ENCODE results near the gene SLC2A2.
"Not testable (repeated sequence)": the region's sequence is repeated elsewhere in the genome, so short reads cannot be mapped to it uniquely, and the experiment has no call there.

SLC2A2 gene

GRCh38 chr3:170989100-170989648 is 37.3 kb downstream of the SLC2A2 start:
- DNase-seq (ENCODE audit: low read depth in 1 of 2, low spot score in 1 of 2): no peak

DNA sequence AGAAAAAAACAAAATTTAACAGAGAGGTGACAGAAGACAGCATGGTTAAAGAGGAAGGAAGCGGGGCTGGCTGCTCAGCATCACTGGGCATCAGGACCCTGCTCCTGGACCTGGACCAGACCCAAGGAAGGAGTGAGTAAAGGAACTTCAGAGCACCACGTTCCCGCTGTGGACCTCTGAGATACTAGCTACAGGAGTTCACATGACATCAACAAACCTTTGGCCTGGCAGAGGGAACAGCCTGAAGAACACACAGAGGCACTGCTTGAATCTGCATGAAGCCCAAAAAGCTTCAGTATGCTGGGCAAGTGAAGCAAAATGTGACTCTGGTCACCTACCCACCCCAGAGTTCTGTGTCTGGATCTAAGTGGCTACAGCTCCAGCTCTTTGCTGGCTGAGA is 38.1 kb downstream of the SLC2A2 start:
- no peak for DNase-seq (ENCODE audit: low read depth in 1 of 2, low spot score in 1 of 2)

- no peak for DNase-seq (ENCODE audit: low read depth in 1 of 2, low spot score in 1 of 2)
Measured at GRCh38 chr3:170985304-170985703, 41.2 kb downstream of the SLC2A2 start.

DNA sequence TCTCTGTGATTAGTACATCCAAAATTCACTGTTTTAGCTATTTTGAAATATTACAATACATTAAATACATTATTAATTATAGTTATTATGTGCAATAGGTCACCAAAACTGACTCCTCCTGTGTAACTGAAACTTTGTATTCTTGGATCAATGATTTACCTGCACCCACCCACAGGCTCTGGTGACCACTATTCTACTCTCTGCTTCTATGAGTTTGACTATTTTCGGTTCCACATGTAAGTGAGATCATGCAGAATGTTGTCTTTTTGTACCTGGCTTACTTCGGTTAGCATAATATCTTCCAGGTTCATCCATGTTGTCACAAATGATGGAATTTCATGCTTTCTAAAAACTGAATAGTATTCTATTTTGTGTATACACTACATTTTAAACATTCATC is 43.8 kb downstream of the SLC2A2 start:
- DNase-seq (ENCODE audit: low read depth in 1 of 2, low spot score in 1 of 2): no peak

DNA sequence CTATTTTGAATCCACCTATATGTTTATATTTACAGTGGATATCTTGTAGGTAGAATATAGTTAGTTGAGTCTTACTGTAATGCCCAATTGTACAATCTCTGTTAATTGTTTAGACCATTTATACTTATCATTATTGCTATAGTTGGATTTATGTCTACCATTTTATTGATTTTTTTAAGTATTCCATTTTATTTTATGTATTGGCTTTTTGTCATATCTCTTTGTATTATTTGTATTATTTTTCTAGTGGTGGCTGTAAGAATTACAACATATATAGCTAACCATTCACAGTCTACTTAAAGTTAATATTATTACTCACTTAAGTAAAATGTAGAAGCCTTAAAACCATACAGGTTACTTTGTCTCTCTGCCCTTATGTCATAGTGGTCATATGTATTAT is 46.1 kb downstream of the SLC2A2 start:
- DNase-seq (ENCODE audit: low read depth in 1 of 2, low spot score in 1 of 2): no peak

DNA sequence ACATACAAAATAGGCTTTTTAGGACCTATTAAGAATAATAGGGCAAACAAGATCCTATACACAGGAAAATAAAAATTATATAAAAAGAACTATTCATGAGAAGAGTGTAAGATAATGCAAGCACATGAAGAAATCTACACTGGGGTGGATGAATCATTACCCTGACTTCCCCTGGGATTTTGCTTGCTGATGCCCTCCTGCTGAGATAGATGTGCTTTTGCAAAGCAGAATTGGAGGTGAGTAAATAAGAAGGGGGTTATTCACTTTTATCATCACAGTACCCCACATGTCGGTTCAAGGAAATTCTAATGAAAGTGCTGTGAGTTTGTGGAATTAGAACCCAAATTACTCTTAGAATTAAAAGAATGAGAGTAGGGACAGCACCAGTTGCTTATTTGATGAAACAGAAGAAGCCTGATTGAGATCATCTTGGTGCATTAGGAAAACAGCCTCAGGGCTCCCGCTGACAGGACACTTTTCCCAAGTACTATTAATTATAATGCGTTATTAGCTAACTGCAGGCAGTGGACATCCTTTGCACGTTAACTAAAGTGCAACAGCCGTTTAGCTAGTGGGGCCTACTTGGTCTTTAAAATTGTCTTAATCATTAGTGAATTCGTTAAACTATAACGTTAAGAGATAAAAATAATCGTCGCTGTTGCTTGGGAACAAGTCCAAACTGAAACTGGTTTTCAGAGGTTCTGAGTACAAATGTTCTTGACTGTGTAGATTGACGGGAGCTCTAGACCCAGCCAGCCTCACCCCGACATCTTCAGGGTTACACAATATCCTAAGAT is 48.4 kb downstream of the SLC2A2 start:
- DNase-seq (ENCODE audit: low read depth in 1 of 2, low spot score in 1 of 2): no peak

DNA sequence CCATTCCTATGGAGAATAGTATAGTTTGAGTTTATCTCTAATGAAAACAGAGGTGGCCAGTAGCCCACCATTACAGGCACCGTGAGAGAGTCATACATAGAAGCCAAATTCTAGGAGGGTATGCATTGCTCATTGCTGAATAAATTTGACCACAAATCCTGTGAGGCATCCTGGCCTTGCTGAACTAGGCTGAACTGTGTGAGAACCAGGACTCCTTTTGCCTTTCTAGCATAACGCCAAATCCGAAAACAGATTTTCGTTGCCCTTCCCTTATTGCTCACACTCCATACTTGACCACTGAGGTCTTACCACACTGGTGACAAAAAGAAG is 50.4 kb downstream of the SLC2A2 start:
- DNase-seq (ENCODE audit: low read depth in 1 of 2, low spot score in 1 of 2): no peak

GRCh38 chr3:170975283-170976189 is 51.0 kb downstream of the SLC2A2 start:
- DNase-seq (ENCODE audit: low read depth in 1 of 2, low spot score in 1 of 2): no peak

DNA sequence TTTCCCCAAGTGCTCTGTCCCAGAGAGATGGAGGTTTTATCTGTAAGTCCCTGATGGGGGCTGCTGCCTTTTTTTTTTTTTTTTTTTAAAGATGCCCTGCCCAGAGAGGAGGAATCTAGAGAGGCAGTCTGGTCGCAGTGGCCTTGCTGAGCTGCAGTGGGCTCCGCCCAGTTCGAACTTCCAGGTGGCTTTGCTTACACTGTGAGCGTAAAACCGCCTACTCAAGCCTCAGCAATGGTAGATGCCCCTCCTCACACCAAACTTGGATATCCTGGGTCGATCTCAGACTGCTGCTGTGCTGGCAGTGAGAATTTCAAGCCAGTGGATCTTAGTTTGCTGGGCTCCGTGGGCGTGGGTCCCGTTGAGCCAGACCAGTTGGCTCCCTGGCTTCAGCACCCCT is 51.6 kb downstream of the SLC2A2 start:
- no peak for DNase-seq (ENCODE audit: low read depth in 1 of 2, low spot score in 1 of 2)

- not testable (repeated sequence) for DNase-seq (ENCODE audit: low read depth in 1 of 2, low spot score in 1 of 2)
Measured at GRCh38 chr3:170972917-170973316, 53.6 kb downstream of the SLC2A2 start.

DNA sequence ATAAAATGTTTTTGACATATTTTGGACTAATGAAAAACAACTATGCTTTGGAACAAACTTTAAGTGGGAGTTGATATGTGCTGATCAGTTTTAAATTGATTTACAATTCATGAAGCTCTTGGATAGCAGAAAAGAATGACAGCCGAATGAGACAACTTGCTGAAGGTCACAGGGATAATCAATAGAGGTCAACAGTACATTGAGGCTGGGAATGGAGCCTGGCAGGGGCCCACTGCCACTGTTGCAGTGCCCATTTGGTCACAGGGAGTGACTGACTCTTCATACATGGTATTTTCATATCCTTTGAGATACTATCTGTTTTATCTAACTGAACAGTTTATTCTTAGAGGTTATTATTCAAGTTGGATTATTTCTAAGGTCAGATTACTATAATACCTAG is 59.4 kb downstream of the SLC2A2 start:
- DNase-seq (ENCODE audit: low read depth in 1 of 2, low spot score in 1 of 2): no peak

GRCh38 chr3:170966495-170966894 is 60.0 kb downstream of the SLC2A2 start:
- DNase-seq (ENCODE audit: low read depth in 1 of 2, low spot score in 1 of 2): no peak

- no peak for DNase-seq (ENCODE audit: low read depth in 1 of 2, low spot score in 1 of 2)
Measured at GRCh38 chr3:170962411-170962810, 64.1 kb downstream of the SLC2A2 start.

DNA sequence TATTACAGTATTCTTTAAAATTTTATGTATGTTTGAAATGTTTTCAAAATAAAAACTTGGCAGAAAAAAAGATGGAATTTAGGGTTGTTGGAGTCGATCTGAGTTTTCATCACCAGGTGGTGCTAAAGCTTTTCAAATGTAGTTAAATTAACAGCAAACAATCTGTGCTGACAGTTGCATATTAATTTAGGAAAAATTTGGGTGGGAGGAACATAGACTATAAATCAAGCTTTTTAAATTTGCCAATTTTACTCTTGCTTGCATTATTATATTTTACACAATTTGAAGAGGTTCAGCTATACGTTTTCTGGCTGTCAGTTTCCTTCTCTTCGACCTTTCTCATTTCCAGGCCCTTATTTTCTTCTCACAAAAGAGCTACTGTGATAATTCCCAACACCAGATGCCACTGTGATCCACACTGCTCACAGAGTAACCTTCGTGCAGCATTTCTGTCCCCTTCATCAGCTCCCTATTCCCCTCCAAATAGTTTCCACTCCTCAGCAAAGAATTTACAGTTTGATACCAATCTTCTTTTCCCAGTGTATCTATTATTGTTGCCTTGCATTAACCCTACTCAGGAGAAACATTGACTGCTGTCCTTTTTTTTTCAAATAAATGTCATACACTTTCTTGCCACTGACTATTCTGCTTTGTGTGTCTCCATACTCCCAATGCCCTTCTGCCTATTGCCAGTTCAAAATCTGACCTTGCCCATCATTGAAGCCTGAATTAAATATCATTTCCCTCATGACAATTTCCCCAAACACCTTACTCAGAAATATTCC is 64.7 kb downstream of the SLC2A2 start:
- no peak for DNase-seq (ENCODE audit: low read depth in 1 of 2, low spot score in 1 of 2)

DNA sequence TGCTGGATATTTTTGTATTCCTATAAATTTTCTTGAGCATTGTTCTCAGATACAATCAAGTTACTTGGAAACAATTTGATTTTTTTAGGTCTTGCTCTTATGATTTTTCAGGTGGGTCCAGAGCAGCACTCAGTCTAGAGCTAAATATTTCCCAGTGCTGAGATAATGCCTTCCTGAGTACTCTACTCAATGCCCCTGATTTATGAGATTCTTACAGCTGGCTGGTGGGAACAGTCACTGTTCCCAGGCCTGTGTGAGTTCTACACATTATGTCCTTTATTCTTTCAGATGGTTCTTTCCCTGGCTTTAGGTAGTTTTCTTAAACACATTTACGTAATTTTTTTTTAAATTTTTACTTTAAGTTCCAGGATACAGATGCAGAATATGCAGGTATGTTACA is 67.1 kb downstream of the SLC2A2 start:
- no peak for DNase-seq (ENCODE audit: low read depth in 1 of 2, low spot score in 1 of 2)

DNA sequence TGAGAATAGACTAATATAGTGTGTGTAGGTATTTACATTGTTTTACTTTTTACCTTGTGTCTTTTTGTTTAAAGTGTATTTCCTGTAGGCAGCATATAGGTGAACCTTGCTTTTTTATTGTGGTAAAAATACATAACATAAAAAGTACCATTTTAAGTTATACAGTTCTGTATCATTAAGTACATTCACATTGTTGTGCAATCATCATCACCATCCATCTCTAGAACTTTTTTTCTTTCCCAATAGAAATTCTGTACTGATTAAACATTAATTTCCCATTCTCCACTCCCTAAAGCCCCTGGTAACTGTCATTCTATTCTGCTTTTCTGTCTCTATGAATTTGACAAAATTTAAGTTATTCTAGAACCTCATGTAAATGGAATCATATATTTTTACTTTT is 69.9 kb downstream of the SLC2A2 start:
- no peak for DNase-seq (ENCODE audit: low read depth in 1 of 2, low spot score in 1 of 2)

DNA sequence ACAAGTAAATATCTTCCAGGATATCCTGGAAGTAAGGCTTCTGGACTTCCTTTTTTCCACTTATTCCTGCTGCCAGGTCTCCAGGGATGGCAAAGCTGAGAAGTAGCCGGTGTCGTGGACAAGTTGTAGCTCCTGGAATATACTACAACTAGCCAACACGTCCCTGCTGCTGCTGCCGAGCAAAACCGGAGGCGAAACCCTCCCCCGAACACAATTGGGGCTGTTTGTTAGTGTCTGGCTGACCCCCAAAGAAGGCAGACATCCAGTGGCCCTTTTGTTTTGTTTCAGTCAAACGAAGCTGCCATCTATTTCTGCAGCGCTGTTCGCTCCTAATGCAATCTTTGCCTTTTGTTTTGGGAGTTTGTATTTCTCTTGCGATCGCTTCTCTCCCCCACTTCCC is 72.8 kb downstream of the SLC2A2 start:
- no peak for DNase-seq (ENCODE audit: low read depth in 1 of 2, low spot score in 1 of 2)

DNA sequence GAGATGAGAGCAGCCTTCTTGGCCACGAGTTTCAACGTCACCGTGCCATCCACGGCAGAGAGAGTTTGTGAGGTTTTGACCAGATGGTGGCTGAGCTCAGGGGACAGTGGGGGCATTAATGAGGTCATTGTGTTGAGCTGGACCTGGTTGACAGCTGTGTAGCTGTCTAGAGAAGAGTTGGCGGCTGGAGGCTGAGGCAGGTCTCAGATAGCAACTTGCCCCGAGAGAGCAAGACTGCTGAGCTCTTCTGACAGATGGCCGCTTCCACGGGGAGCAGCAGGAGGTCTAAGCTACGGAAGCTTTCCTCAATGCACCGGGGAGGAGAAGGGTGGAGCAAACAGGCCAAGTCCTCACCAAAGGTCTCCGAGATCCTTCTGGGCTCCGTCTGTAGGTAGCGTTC is 73.3 kb downstream of the SLC2A2 start:
- no peak for DNase-seq (ENCODE audit: low read depth in 1 of 2, low spot score in 1 of 2)

- DNase-seq (ENCODE audit: low read depth in 1 of 2, low spot score in 1 of 2): no peak
Measured at GRCh38 chr3:170949211-170949610, 77.3 kb downstream of the SLC2A2 start.

- DNase-seq (ENCODE audit: low read depth in 1 of 2, low spot score in 1 of 2): no peak
Measured at GRCh38 chr3:170947018-170947769, 79.3 kb downstream of the SLC2A2 start.
